OCI-LY1 (cell line): ENCODE data around the gene TRIM7.

Experiments used
- H2AFZ ChIP-seq: fragments of 200-600 bp; sonication (generic), shearing (Covaris generic); 2 replicates; pipeline ENCODE4 v1.6.0; 2014; ENCODE audit warnings: antibody characterized with exemption, mild to moderate bottlenecking, low read length
- H3F3A ChIP-seq: fragments of 200-600 bp; sonication (generic), shearing (Covaris generic); 2 replicates; pipeline ENCODE4 v1.6.0; 2014; ENCODE audit warnings: mild to moderate bottlenecking, antibody characterized with exemption, low read length, moderate library complexity; ENCODE audit not compliant: insufficient read depth
- H3K27ac ChIP-seq: fragments of 200-600 bp; sonication (generic); 2 replicates; pipeline ENCODE4 v1.5.1; 2014; ENCODE audit warnings: low read length, mixed run types, mild to moderate bottlenecking, low read depth; ENCODE audit not compliant: poor library complexity, severe bottlenecking
- H3K27me3 ChIP-seq: fragments of 200-600 bp; sonication (generic); 2 replicates; pipeline ENCODE4 v1.6.0; 2014; ENCODE audit warnings: antibody characterized with exemption, mild to moderate bottlenecking, low read length, moderate library complexity; ENCODE audit not compliant: insufficient read depth
- H3K36me3 ChIP-seq: fragments of 200-600 bp; sonication (generic); 2 replicates; pipeline ENCODE4 v1.6.1; 2014; ENCODE audit warnings: mild to moderate bottlenecking, antibody characterized with exemption, low read length, moderate library complexity, mixed read lengths; ENCODE audit not compliant: insufficient read depth
- H3K4me1 ChIP-seq: fragments of 200-600 bp; sonication (generic); 2 replicates; pipeline ENCODE4 v1.5.1; 2014; ENCODE audit warnings: mild to moderate bottlenecking, low read length, moderate library complexity; ENCODE audit not compliant: insufficient read depth, severe bottlenecking
- H3K4me2 ChIP-seq: fragments of 200-600 bp; sonication (generic), shearing (Covaris generic); 2 replicates; pipeline ENCODE4 v1.6.1; 2014; ENCODE audit warnings: low read length
- H3K4me3 ChIP-seq: fragments of 200-600 bp; sonication (generic); 2 replicates; pipeline ENCODE4 v1.5.1; 2014; ENCODE audit warnings: low read length, low read depth, mild to moderate bottlenecking, mixed read lengths; ENCODE audit not compliant: poor library complexity, severe bottlenecking
- H3K79me2 ChIP-seq: fragments of 200-600 bp; shearing (Covaris generic); 2 replicates; pipeline ENCODE4 v1.6.1; 2016; ENCODE audit warnings: mixed run types, low read length, mixed read lengths; ENCODE audit not compliant: insufficient read depth
- H3K9ac ChIP-seq: fragments of 200-600 bp; sonication (generic), shearing (Covaris generic); 2 replicates; pipeline ENCODE4 v1.6.1; 2014; ENCODE audit warnings: mild to moderate bottlenecking, low read length, mixed read lengths
- H3K9me2 ChIP-seq: fragments of 200-600 bp; sonication (generic), shearing (Covaris generic); 2 replicates; pipeline ENCODE4 v1.6.1; 2014; ENCODE audit warnings: low read depth, mild to moderate bottlenecking, low read length, mixed read lengths
- H3K9me3 ChIP-seq: fragments of 200-600 bp; shearing (Covaris generic); 2 replicates; pipeline ENCODE4 v1.6.1; 2014; ENCODE audit warnings: low read length, mixed read lengths
- H4K20me1 ChIP-seq: fragments of 200-600 bp; sonication (generic), shearing (Covaris generic); 2 replicates; pipeline ENCODE4 v1.6.0; 2016; ENCODE audit warnings: mild to moderate bottlenecking, low read length; ENCODE audit not compliant: insufficient read depth
- CTCF ChIP-seq: fragments of 200-600 bp; sonication (generic), shearing (Covaris generic); IDR thresholded peaks from 2 replicates; pipeline ENCODE4 v1.5.1; 2017; ENCODE audit warnings: mild to moderate bottlenecking, antibody characterized with exemption, low read length, moderate library complexity, mixed read lengths
- EZH2 ChIP-seq: fragments of 200-600 bp; sonication (generic), shearing (Covaris generic); IDR thresholded peaks from 2 replicates; pipeline ENCODE4 v1.8.0; 2017; ENCODE audit warnings: borderline replicate concordance, mixed run types, mild to moderate bottlenecking, antibody characterized with exemption, low read length, moderate library complexity, mixed read lengths

The TRIM7 gene

DNA sequence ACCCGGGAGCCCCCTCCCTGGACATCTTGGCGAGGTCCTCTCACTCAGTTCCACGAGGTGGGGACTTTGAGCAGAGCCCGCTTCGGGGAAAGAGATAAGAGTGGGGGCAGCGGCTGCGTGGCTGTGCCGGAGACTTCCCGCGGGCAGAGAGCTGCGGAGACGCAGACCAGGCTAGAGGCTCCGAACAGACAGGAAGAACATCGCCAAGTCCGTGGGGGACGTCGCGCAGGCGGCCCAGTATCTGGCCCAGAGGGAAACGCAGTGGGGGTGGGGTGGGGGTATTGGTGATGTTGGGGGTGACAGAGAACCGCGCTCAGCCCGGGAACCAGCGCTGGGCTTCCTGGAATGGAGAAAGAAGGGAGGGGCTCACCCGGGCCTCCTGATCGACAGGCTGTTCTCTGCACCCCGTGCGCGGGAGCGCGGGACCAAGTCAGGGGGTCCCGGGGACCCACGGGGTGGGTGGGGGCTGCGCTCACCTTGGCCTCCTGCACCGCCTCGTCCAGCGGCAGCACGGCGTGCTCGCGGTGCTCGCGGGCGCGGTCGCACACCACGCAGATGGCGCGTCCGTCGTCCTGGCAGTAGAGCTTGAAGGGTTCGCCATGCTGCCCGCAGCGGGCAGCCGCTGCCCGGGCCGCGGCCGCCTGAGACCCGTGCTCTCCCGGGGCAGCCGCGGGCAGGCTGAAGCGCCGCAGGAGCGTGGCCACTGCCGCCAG lies 727 bp downstream of the TRIM7 start:
- no peaks in the 10 kb centered on the region for H3K79me2 ChIP-seq
- peak overlapping the region; percentile 89 for H3K4me2 ChIP-seq
- no peaks in the 10 kb centered on the region for H4K20me1 ChIP-seq
- H3K9me3 ChIP-seq, result no peaks in the 10 kb centered on the region
- no peaks in the 10 kb centered on the region for H3K9me2 ChIP-seq
- no peaks in the 10 kb centered on the region for H3F3A ChIP-seq
- no peak overlapping the region for H3K27ac ChIP-seq
- H3K27me3 ChIP-seq, result peaks cover 14% of the 10 kb centered on the region; the same call in 1 of the 2 replicates
- H3K4me3 ChIP-seq, result peak overlapping the region; percentile 74
- H3K36me3 ChIP-seq, result no peaks in the 10 kb centered on the region
- H2AFZ ChIP-seq, result no peak overlapping the region
- TF ChIP-seq CTCF, result no peak
- no peak for TF ChIP-seq EZH2
- H3K9ac ChIP-seq, result no peak overlapping the region
- H3K4me1 ChIP-seq, result peaks cover 29% of the 10 kb centered on the region

- H3K9me2 ChIP-seq, result no peaks in the 10 kb centered on the region
- H3K27ac ChIP-seq, result no peak overlapping the region
- no peaks in the 10 kb centered on the region for H3K79me2 ChIP-seq
- no peak overlapping the region for H2AFZ ChIP-seq
- TF ChIP-seq CTCF (no peak), EZH2 (no peak)
- no peaks in the 10 kb centered on the region for H3F3A ChIP-seq
- H3K9me3 ChIP-seq, result no peaks in the 10 kb centered on the region
- H3K27me3 ChIP-seq, result peaks cover 14% of the 10 kb centered on the region; the same call in 1 of the 2 replicates
- H4K20me1 ChIP-seq, result no peaks in the 10 kb centered on the region
- H3K9ac ChIP-seq, result no peak overlapping the region
- H3K4me3 ChIP-seq, result peak overlapping the region; percentile 74
- no peaks in the 10 kb centered on the region for H3K36me3 ChIP-seq
- H3K4me2 ChIP-seq, result peak overlapping the region; percentile 89
- H3K4me1 ChIP-seq, result peaks cover 29% of the 10 kb centered on the region
These were observed 1.3 kb downstream of the TRIM7 start for GRCh38 chr5:181203777-181204112.

DNA sequence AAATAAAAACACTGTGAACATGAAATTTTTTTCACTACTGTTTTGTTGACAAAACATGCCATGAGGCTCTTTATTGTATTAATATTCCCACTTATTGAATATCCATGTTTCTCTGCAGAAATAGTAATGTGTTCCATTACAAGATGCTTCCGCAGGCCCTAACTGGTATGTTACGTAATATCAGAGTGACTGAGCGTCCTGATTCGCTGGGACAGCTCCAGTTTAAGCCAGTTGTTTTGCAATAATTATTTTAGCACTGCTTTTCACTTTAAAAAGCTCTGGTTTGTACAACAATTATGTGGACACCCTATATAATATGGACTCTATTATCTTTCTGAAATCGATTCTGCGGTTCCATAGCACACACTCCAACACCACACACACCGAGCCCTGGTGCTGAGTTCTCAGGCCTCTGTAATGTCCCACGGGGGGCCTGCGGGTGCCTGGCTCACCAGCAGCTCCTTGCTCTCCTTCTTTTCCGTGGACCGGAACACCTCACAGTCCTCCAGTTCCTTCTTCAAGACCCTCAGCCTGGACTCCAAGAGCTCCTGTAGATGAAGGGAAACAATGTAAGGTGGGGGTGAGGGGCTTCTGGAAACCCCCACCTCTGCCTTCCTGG lies 1.8 kb downstream of the TRIM7 start:
- no peaks in the 10 kb centered on the region for H3K9me2 ChIP-seq
- no peak overlapping the region for H2AFZ ChIP-seq
- H3K27me3 ChIP-seq, result peaks cover 14% of the 10 kb centered on the region; the same call in 1 of the 2 replicates
- H3K9me3 ChIP-seq, result no peaks in the 10 kb centered on the region
- no peak overlapping the region for H3K9ac ChIP-seq
- H3K4me2 ChIP-seq, result no peak overlapping the region
- H3F3A ChIP-seq, result no peaks in the 10 kb centered on the region
- H4K20me1 ChIP-seq, result no peaks in the 10 kb centered on the region
- H3K36me3 ChIP-seq, result no peaks in the 10 kb centered on the region
- H3K4me3 ChIP-seq, result no peak overlapping the region
- no peak overlapping the region for H3K27ac ChIP-seq
- peaks cover 29% of the 10 kb centered on the region for H3K4me1 ChIP-seq
- TF ChIP-seq CTCF (no peak), EZH2 (no peak)
- no peaks in the 10 kb centered on the region for H3K79me2 ChIP-seq
